ENCODE measurements around the gene PACRG. TPM values are rescaled to one million over a fixed set of nuclear protein-coding genes. Genes with fewer than 3 reads are reported as not detected.

PACRG gene
- total and polyA plus RNA-seq, 2 of the 4 experiments (the other 2 are of a cell fraction): not detected

GRCh38 chr6:163085861-163086623 lies 358.3 kb downstream of the PACRG start:
- DNase-seq (no peak), ATAC-seq (ENCODE audit: low read depth) (no peak)
- Histone ChIP-seq H3K23ac (ENCODE audit: low read depth, low read length) (no peak overlapping the region), H2BK20ac (ENCODE audit: low read depth, low read length) (no peak overlapping the region), H2BK5ac (ENCODE audit: low read depth, low read length, poor library complexity, severe bottlenecking) (no peak overlapping the region), H2AK5ac (ENCODE audit: low read depth, low read length) (no peak overlapping the region), H3K4me1 (ENCODE audit: control insufficient read depth, insufficient read depth, low read length) (no peaks in the 10 kb centered on the region), H4K91ac (ENCODE audit: insufficient read depth, low read depth, low read length) (no peak overlapping the region), H2BK120ac (ENCODE audit: low read depth, low read length) (no peak overlapping the region), H3K56ac (ENCODE audit: extremely low read depth, insufficient read depth, low read length) (no peak overlapping the region), H3K4ac (ENCODE audit: low read depth, low read length) (no peak overlapping the region), H3K4me3 (ENCODE audit: insufficient read depth, low read depth, low read length) (no peak overlapping the region), H4K20me1 (ENCODE audit: insufficient read depth, low read length) (no peaks in the 10 kb centered on the region), H3K14ac (replicated peaks; ENCODE audit: low read depth, low read length) (no peak overlapping the region), H4K8ac (ENCODE audit: low read depth in 2 of 2, low read length in 2 of 2) (no peak overlapping the region), H3K9ac (ENCODE audit: low read depth, low read length) (no peak overlapping the region), H4K5ac (ENCODE audit: low read depth, low read length) (no peak overlapping the region), H3K79me1 (ENCODE audit: low read depth in 1 of 2, low read length in 2 of 2) (no peaks in the 10 kb centered on the region), H3K4me2 (ENCODE audit: low read depth, low read length) (no peak overlapping the region), H3K9me1 (ENCODE audit: insufficient read depth, low read length) (no peaks in the 10 kb centered on the region), H3K27me3 (ENCODE audit: control insufficient read depth, insufficient read depth, low read length) (no peaks in the 10 kb centered on the region), H2BK15ac (ENCODE audit: low read depth, low read length) (no peak overlapping the region), H2AFZ (replicated peaks; ENCODE audit: low read length, poor library complexity) (no peak overlapping the region), H2AK9ac (replicated peaks; ENCODE audit: low read depth, low read length, poor library complexity) (no peak overlapping the region), H3K27ac (ENCODE audit: insufficient read depth, low read length) (no peak overlapping the region), H3K18ac (ENCODE audit: low read depth, low read length) (no peak overlapping the region), H3K36me3 (ENCODE audit: control insufficient read depth, insufficient read depth, low read length) (no peaks in the 10 kb centered on the region), H3K9me3 (ENCODE audit: control insufficient read depth, insufficient read depth, low read length) (peaks cover 17% of the 10 kb centered on the region)
- in situ Hi-C loops (cut with MboI; ENCODE audit: low sequenced_read_pairs) (no loop called here), intact Hi-C loops (cut with micrococcal nuclease) (no loop called here), dilution Hi-C loops (cut with HindIII; ENCODE audit: low sequenced_read_pairs, unreplicated experiment) (no loop called here)
- POLR2A ChIA-PET (ENCODE audit: unreplicated experiment): no interaction called here
- CTCF ChIA-PET: no interaction called here
- WGBS, 2 experiments (ENCODE audit: extremely low coverage in 2 of 2, insufficient read length in 1 of 2): no CpG with 5 or more reads among the region's 8 CpGs
- BruUV-seq (replicated peaks): no TSS peak
- no peak for TF ChIP-seq RFX5 (IDR thresholded peaks at IDR 0.05; ENCODE audit: low read depth, low read length)
- no peak for TF ChIP-seq CTCF (conservative IDR thresholded peaks at IDR 0.05; ENCODE audit: low read depth, low read length)
- no peak for TF ChIP-seq MAZ (IDR thresholded peaks at IDR 0.05; ENCODE audit: borderline replicate concordance, low read depth, low read length)
- TF ChIP-seq MAFK (IDR thresholded peaks at IDR 0.05; ENCODE audit: low read depth, low read length): no peak
- TF ChIP-seq MXI1 (IDR thresholded peaks at IDR 0.05; ENCODE audit: borderline replicate concordance, low read depth, low read length): no peak
- TF ChIP-seq RCOR1 (IDR thresholded peaks at IDR 0.05; ENCODE audit: insufficient replicate concordance, low read length): no peak
- TF ChIP-seq RAD21 (IDR thresholded peaks at IDR 0.05; ENCODE audit: low read length): no peak
- no peak for TF ChIP-seq CEBPB (IDR thresholded peaks at IDR 0.05; ENCODE audit: low read depth, low read length)
- TF ChIP-seq SMC3 (IDR thresholded peaks at IDR 0.05; ENCODE audit: low read depth, low read length): no peak
- no peak for TF ChIP-seq NFE2L2 (IDR thresholded peaks at IDR 0.05; ENCODE audit: low read depth, low read length)
- no peak for TF ChIP-seq USF2 (IDR thresholded peaks at IDR 0.05; ENCODE audit: low read depth, low read length)
- TF ChIP-seq ELK1 (IDR thresholded peaks at IDR 0.05; ENCODE audit: borderline replicate concordance, low read depth, low read length): no peak
- TF ChIP-seq FOS (IDR thresholded peaks at IDR 0.05; ENCODE audit: low read depth, low read length): no peak
- TF ChIP-seq POLR2A (IDR thresholded peaks at IDR 0.05; ENCODE audit: low read depth, low read length): no peak
- TF ChIP-seq CHD1 (IDR thresholded peaks at IDR 0.05; ENCODE audit: low read depth, low read length): no peak
